Endodermal cell (in vitro differentiated cells): ENCODE measurements around the gene TLE2. TPM values are rescaled to one million over a fixed set of nuclear protein-coding genes. Genes with fewer than 3 reads are reported as not detected.
"Not testable (repeated sequence)": the region's sequence is repeated elsewhere in the genome, so short reads cannot be mapped to it uniquely, and the experiment has no call there.

ENCODE experiments used
- DNase-seq: peaks from one replicate; pipeline ENCODE4 v3.0.0-alpha.2; 2017
- H3K27ac ChIP-seq: 2 replicates; pipeline ENCODE4 v1.5.1; 2013; ENCODE audit warnings: mild to moderate bottlenecking, low read depth, low read length, moderate library complexity
- H3K27me3 ChIP-seq: 2 replicates; pipeline ENCODE4 v1.6.1; 2013; ENCODE audit warnings: mild to moderate bottlenecking, low read length, moderate library complexity; ENCODE audit not compliant: insufficient read depth, control insufficient read depth, poor library complexity, severe bottlenecking
- H3K36me3 ChIP-seq: 2 replicates; pipeline ENCODE4 v1.7.0; 2013; ENCODE audit warnings: mild to moderate bottlenecking, low read length, moderate library complexity; ENCODE audit not compliant: control insufficient read depth, insufficient read depth
- H3K4me1 ChIP-seq: one replicate; pipeline ENCODE4 v1.7.0; 2013; ENCODE audit warnings: low read length; ENCODE audit not compliant: control insufficient read depth, insufficient read depth
- H3K4me3 ChIP-seq: 2 replicates; pipeline ENCODE4 v1.5.1; 2013; ENCODE audit warnings: mild to moderate bottlenecking, low read length, moderate library complexity
- H3K9ac ChIP-seq: 2 replicates; pipeline ENCODE4 v1.6.1; 2013; ENCODE audit warnings: mild to moderate bottlenecking, low read length, moderate library complexity; ENCODE audit not compliant: poor library complexity, severe bottlenecking; ENCODE audit errors: extremely low read depth
- H3K9me3 ChIP-seq: 2 replicates; pipeline ENCODE4 v1.6.1; 2013; ENCODE audit warnings: mild to moderate bottlenecking, low read length, moderate library complexity; ENCODE audit not compliant: control insufficient read depth
- H3K27ac Mint-ChIP-seq: 2 replicates; pipeline ENCODE4 v1.8.0; 2020; ENCODE audit warnings: mixed read lengths
- H3K27me3 Mint-ChIP-seq: 2 replicates; pipeline ENCODE4 v1.8.0; 2021; ENCODE audit warnings: mild to moderate bottlenecking, mixed read lengths; ENCODE audit not compliant: insufficient read depth
- H3K36me3 Mint-ChIP-seq: 2 replicates; pipeline ENCODE4 v1.8.0; 2020; ENCODE audit warnings: low read depth, mixed read lengths
- H3K4me1 Mint-ChIP-seq: 2 replicates; pipeline ENCODE4 v1.8.0; 2020; ENCODE audit warnings: mixed read lengths
- H3K4me3 Mint-ChIP-seq: 2 replicates; pipeline ENCODE4 v1.8.0; 2020; ENCODE audit warnings: mild to moderate bottlenecking, moderate library complexity, mixed read lengths
- H3K9me3 Mint-ChIP-seq: 2 replicates; pipeline ENCODE4 v1.8.0; 2020; ENCODE audit warnings: mild to moderate bottlenecking, mixed read lengths
- WGBS, 2 experiments: methylation state at CpG; one replicate each; pipeline versions ENCODE4 v1.1.5 to v1.1.7; 2013; ENCODE audit warnings: missing lambda C conversion rate in 2 of 2, mixed read lengths in 1 of 2; ENCODE audit not compliant: insufficient coverage in 1 of 2, insufficient read length in 1 of 2; 5-methylcytosine and 5-hydroxymethylcytosine counted together
- total RNA-seq, 2 donors: library from RNA; stranded (reverse); fragmentation: NEBNext Ultra II Directional in 1 of 2; extraction: Animal tissue kit (Norgen Biotek cat#: 25700) in 1 of 2; gene quantifications; 2 replicates in 1 of 2; 3 replicates in 1 of 2; pipeline ENCODE4 v1.2.1, GENCODE V29; 2021
- TF ChIP-seq, protein P1 (sequence below): fragments of 200-600 bp; sonication (generic); conservative IDR thresholded peaks from 2 replicates; pipeline ENCODE4 v1.5.0; 2021; ENCODE audit warnings: antibody characterized with exemption, mild to moderate bottlenecking

TLE2 gene
- total RNA-seq, 2 donors from 2014 or later = 75.0 to 80.3 TPM

DNA sequence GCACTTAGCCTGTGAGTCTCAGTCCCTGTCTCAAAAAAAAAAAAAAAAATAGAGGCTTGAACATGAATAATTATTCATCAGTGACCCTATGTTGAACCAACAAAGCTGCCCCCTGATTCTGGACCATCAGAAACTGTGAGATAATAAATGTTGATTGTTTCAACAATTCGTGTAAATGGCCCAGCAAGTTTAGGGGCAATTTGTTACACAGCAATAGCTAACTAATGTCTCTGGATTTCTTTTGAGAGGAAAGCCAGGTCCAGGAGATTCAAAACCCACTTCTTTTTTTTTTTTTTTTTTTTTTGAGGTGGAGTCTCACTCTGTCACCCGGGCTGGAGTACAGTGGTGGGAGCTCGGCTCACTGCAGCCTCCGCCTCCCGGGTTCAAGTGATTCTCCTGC, 64.2 kb downstream of the TLE2 start:
- Mint-ChIP-seq H3K4me3 (no peak overlapping the region), H3K27ac (no peak overlapping the region), H3K9me3 (peaks cover 8% of the 10 kb centered on the region), H3K36me3 (peaks cover 4% of the 10 kb centered on the region), H3K4me1 (peaks cover 2% of the 10 kb centered on the region), H3K27me3 (no peaks in the 10 kb centered on the region)
- Histone ChIP-seq H3K4me3 (no peak overlapping the region), H3K9me3 (no peaks in the 10 kb centered on the region), H3K9ac (no peak overlapping the region), H3K36me3 (no peaks in the 10 kb centered on the region), H3K27me3 (no peaks in the 10 kb centered on the region), H3K27ac (no peak overlapping the region), H3K4me1 (no peaks in the 10 kb centered on the region)
- DNase-seq = no peak
- WGBS, 2 experiments = 95 to 98% methylated on average over 5 of the region's 5 CpGs
- TF ChIP-seq, protein P1, sequence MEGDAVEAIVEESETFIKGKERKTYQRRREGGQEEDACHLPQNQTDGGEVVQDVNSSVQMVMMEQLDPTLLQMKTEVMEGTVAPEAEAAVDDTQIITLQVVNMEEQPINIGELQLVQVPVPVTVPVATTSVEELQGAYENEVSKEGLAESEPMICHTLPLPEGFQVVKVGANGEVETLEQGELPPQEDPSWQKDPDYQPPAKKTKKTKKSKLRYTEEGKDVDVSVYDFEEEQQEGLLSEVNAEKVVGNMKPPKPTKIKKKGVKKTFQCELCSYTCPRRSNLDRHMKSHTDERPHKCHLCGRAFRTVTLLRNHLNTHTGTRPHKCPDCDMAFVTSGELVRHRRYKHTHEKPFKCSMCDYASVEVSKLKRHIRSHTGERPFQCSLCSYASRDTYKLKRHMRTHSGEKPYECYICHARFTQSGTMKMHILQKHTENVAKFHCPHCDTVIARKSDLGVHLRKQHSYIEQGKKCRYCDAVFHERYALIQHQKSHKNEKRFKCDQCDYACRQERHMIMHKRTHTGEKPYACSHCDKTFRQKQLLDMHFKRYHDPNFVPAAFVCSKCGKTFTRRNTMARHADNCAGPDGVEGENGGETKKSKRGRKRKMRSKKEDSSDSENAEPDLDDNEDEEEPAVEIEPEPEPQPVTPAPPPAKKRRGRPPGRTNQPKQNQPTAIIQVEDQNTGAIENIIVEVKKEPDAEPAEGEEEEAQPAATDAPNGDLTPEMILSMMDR = no peak

DNA sequence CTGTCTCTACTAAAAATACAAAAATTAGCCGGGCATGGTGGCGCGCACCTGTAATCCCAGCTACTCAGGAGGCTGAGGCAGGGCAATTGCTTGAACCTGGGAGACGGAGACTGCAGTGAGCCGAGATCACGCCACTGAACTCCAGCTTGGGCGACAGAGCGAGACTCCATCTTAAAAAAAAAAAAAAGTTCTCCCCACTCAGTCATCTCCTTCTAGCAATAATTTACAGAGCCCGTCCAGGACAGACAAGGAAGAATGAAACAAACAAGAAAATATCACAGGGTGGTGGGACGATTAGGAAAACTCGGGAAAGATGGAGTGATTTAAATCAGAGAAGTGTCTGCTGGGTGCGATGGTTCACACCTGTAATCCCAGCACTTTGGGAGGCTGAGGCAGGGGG, 65.4 kb downstream of the TLE2 start:
- not testable (repeated sequence) for H3K4me1 Mint-ChIP-seq

DNA sequence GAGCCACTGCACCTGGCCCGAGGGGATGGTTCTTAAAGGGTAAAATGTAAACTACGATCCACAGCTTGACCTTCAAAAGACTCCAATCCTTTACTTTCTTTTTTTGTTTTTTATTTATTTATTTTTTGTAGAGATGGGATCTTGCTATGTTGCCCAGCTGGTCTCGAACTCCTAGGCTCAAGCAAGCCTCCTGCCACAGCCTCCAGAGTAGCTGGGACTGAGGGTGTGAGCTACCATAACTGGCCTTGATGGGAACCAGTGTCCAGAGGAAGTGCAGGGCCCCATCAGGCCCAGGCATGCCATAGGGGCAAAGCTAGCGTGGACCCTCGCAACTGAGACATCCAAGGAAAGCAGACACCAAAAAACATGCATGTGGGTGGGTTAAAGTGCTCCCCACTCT, 66.0 kb downstream of the TLE2 start:
- DNase-seq = no peak
- H3K9me3 ChIP-seq = no peaks in the 10 kb centered on the region
- Mint-ChIP-seq H3K36me3 (peaks cover 4% of the 10 kb centered on the region), H3K27me3 (peaks cover 2% of the 10 kb centered on the region), H3K4me1 (peaks cover 2% of the 10 kb centered on the region), H3K9me3 (peaks cover 8% of the 10 kb centered on the region), H3K27ac (no peak overlapping the region), H3K4me3 (no peak overlapping the region)
- no peaks in the 10 kb centered on the region for H3K36me3 ChIP-seq
- no peaks in the 10 kb centered on the region for H3K27me3 ChIP-seq
- H3K4me3 ChIP-seq = no peak overlapping the region
- H3K4me1 ChIP-seq = no peaks in the 10 kb centered on the region
- no peak overlapping the region for H3K27ac ChIP-seq
- TF ChIP-seq, protein P1 = no peak
- no peak overlapping the region for H3K9ac ChIP-seq
- WGBS, 2 experiments = 94 to 96% methylated on average over 4 of the region's 5 CpGs

More for the DNA sequence above, 65.4 kb downstream of the TLE2 start:
- H3K27ac ChIP-seq, H3K27me3 ChIP-seq, H3K36me3 ChIP-seq, H3K4me3 Mint-ChIP-seq, H3K9ac ChIP-seq, H3K27me3 Mint-ChIP-seq, H3K4me3 ChIP-seq, H3K36me3 Mint-ChIP-seq, H3K4me1 ChIP-seq, H3K27ac Mint-ChIP-seq, H3K9me3 ChIP-seq, H3K9me3 Mint-ChIP-seq, DNase-seq: not testable (repeated sequence)
- 94 to 96% methylated on average over 11 to 12 of the region's 12 CpGs for WGBS, 2 experiments

DNA sequence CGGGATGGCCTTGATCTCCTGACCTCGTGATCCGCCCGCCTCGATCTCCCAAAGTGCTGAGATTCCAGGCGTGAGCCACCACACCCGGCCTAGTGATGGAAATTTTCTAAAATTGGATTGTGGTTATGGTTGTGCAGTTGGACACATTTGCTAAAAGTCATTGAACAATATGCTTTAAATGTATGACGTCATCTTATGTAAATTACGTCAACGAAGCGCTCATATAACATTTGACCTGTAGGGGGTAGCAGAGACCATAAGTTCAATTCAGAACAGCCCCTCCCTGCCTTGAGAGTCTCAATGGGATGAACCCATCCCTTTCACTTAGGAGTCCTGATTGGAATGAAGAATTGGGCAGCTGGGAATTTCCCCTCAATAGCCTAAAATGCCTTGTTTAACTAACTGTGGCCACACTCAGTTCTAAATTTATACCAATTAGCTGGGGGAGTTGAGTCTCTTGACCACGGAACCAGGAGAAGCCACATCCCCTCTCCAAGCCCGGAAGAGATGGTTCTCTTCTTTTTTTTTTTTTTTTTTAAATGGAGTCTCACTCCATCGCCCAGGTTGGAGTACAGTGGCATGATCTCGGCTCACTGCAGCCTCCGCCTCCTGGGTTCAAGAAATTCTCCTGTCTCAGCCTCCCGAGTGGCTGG, 66.9 kb downstream of the TLE2 start:
- H3K27me3 ChIP-seq = no peaks in the 10 kb centered on the region
- Mint-ChIP-seq H3K9me3 (peaks cover 8% of the 10 kb centered on the region), H3K27ac (peak overlapping the region; percentile 77), H3K4me1 (peaks cover 2% of the 10 kb centered on the region), H3K27me3 (peaks cover 3% of the 10 kb centered on the region), H3K4me3 (no peak overlapping the region), H3K36me3 (peaks cover 4% of the 10 kb centered on the region)
- no peak overlapping the region for H3K27ac ChIP-seq
- DNase-seq = peak; percentile 83
- TF ChIP-seq, protein P1 = peak; percentile 91
- 50 to 58% methylated on average over 13 to 17 of the region's 17 CpGs for WGBS, 2 experiments
- H3K36me3 ChIP-seq = no peaks in the 10 kb centered on the region
- no peaks in the 10 kb centered on the region for H3K9me3 ChIP-seq
- no peak overlapping the region for H3K4me3 ChIP-seq
- no peaks in the 10 kb centered on the region for H3K4me1 ChIP-seq
- no peak overlapping the region for H3K9ac ChIP-seq
